HUDEP-2 (cell line): Measurements from ENCODE around the gene PRKN.
"Not testable (repeated sequence)": the region's sequence is repeated elsewhere in the genome, so short reads cannot be mapped to it uniquely, and the experiment has no call there.

Experiments used
- DNase-seq, 76 experiments: peaks; one replicate each; lab custom pipeline; 2025; ENCODE audit not compliant: unreplicated experiment in 76 of 76; lab: John Stamatoyannopoulos, UW

Gene PRKN

DNA sequence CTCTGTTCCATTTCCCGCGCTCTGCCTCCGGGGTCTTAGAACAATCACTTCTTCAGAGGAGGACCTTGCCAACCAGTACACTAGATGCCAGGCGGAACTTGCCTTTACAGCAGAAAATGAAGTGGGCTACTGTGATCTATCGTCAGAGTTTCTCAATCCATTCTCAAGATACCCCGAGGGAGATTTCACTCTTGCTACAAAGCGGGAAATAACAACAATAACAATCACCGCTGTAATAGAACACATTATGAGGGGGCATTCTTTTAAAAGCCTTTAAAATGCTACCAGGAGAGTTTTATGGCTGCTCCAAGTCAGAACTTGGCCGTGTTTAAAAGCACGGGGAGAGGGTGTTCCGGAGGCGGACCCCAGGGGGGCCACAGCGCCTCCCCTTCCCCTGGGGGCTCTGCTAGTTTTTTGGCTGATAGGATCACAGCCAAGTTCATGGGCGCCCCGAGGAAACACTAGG, 836.7 kb downstream of the PRKN start:
- no peak for DNase-seq

DNA sequence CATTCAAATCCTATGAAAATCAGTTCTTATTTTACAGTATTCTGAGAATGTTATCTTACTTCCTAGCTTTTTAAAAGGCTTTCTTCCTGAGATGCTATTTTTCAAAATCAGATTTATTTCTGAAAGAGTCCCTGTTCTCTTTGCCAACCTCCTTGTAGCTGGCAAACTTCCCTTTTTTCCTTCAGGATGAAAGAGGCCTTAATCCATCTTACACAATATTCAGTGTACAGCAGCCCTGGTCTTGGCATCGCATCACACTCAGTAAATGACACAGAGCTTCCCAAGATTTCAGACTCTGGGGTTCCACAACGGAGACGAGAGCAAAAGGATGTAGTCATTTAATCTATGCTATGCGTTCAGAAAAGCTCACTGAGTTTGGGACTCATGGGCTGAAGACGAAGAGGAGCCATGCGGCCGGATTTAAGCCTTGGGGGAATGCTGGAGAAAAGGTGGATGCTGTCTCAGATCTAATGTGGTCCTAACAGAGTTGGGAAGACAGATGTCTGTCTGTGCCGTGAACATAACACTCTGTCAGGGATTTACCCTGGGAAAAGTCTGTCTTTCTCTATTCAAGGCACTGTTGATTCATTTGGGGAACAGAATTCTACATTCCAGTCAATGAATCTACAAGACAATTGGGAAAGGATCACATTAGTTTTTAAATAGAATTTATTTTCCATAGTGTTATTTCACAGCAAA, 837.3 kb downstream of the PRKN start:
- no peak for DNase-seq

DNA sequence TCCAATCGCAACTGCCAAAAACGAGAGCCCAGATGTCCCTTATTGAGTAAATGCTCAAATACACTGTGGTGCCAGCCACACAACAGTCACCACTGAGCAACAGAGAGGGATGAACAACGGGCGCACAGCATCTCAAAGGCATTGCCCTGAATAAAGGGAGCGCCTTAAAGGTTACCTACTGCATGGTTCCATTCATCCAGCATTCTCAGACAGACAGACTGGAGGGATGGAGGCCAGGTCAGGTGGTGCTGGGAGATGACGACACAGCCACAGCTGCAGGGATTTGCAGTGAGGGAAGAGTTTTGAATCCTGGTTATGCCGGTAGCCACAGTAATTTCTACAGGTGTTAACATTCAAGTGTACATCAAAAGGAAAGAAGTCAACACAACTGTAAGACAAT, 838.2 kb downstream of the PRKN start:
- no peak for DNase-seq

DNA sequence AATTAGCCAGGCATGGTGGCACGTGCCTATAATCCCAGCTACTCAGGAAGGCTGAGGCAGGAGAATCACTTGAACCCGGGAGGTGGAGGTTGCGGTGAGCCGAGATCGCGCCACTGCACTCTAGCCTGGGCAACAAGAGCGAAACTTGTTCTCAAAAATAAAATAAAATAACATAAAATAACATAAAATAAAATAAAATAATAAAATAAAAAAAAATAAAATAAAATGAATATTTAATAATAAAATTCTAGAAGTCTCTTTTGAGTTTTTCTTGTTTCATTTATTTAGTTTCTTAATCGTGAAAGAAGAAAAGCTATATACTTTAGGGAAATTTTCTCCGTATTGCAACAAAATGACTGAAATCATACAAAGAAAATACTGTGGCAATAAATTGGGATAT, 841.0 kb downstream of the PRKN start:
- not testable (repeated sequence) for DNase-seq

DNA sequence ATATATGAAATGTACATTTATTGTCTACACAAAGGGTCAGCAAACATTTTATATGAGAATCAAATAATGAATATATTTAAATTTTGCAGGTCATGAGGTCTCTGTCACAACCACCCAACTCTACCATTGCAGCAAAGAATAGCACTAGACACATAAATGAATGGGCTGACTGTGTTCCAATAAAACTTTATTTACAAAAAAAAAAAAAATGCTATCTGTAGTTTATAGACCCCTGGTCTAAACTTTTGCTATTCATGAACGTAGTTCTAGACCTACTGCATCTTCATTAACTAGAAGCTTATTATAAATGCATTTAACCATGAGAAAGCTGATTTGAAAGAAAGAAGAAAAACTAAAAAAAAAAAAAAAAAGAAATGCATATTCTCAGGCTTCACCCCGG, 842.8 kb downstream of the PRKN start:
- DNase-seq, result no peak

DNA sequence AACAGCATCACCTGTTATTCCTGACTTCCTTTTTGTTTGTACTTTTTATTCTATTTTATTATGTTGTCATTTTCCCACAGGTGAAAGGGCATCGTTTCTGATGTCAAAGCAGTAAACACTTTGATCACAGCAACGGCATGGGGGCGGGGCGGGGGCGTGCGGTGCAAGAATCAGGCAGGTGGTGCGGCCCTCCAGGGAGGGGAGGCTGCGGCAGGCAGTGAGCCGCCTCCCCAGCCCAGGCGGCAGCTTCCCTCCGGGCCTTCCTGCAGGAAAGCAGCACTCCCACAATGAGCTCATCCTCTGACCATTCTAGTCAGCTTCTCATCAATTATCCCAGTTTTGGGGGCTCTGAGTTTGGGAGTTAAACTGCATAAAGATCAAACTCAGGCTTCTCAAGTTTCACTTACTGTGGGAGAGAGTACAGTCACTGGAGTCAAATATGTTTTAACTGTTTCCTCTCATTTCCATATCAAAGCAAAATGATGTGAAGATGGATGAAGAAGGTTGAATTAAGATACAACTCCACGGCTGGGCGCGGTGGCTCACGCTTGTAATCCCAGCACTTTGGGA, 845.3 kb downstream of the PRKN start:
- DNase-seq, result no peak

DNA sequence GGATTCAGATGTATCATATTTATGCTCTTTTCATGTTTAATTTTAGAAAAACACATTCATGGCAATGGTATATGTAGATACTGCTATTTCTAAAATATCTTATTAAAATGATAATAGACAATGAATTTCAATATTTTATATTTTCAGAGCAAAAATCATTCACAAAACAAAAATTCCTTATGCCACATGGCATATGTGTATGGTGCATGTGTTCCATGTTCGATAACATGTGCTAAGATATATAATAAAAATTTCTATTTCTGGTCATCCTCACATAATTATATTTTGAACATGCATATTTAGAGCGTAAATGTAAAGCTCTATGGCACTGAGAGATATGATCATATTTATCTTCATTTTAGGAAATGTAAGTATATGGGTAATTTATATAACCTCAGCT, 847.5 kb downstream of the PRKN start:
- DNase-seq, result no peak

DNA sequence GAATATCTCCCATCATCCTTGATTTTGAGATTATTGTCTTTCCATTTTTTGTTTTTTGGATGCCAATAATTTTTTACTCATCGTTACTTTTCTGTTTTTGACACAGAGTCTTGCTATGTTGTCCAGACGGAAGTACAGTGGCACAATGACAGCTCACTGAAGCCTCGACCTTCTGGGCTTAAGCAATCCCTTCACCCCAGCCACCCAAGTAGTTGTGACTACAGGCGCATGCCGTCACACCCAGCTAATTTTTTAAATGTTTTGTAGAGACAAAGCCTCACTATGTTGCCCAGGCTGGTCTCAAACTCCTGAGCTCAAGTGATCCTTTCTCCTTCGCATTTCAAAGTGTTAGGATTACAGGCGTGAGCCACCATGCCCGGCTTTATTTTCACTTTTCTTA, 851.3 kb downstream of the PRKN start:
- DNase-seq, result no peak

DNA sequence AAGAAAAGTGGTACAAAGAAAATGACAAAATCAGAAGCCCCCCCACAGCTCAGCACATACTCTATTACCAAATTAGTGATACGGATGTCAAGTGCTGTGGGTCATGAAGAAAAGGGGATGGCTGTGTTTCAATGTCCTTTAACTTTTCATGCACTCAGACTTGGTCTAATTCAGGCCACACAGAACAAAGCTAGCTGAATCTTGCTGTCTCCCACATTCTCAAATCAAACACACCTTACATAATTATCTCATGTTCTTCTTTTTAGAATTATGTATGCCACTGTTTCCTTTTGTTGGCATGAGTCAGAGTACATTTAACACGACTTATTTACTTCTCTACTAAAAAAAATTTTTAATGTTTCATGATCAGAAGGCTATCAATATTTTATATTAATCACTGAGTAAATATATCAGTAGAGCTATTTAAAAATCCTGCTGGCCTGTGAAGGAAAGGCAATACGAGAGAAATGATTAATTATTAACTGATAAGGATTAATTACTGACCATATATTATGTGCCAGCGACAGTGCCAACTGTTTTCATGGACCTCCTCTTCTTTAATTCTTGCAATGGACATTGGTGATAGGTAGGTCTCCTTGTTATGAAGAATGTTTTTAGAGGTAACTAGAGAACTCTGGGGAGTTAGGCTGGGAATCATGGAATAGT, 857.2 kb downstream of the PRKN start:
- no peak for DNase-seq

DNA sequence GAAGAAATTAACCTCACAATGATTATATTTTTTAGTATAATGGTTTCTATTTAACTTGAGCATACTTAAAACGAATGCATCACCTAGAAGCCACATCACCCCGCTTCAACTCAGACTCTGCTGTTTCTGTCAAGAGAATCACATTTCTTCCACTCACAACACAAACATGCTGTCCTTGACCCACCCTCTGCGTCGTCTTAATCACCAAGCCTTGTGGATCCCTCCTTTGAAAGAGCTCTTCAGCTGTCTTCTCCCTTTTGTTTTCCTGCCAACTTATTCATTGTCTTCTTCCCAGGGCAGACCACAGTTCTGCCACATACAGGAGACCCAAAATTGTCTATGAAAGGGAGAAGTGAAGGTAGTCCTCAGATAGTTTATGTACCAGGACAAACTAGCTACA, 858.1 kb downstream of the PRKN start:
- DNase-seq, result no peak

DNA sequence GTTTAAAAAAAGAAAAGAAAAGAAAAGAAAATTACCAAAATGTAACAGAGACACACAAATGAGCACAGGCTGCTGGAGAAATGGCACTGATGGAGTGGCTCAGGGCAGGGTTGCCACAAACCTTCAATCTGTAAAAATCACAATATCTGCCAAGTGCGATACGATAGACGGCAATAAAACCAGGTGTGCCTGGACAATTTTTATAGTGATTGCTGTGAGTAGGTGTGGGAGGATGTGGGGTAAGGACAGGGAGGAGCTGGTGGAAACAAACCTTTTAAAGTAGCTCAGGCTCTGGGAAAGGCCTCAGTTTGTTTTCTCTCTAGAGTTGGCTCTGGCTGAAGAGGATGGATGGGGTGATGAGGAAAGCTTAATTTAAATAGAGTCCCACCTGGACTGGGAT, 861.0 kb downstream of the PRKN start:
- no peak for DNase-seq

DNA sequence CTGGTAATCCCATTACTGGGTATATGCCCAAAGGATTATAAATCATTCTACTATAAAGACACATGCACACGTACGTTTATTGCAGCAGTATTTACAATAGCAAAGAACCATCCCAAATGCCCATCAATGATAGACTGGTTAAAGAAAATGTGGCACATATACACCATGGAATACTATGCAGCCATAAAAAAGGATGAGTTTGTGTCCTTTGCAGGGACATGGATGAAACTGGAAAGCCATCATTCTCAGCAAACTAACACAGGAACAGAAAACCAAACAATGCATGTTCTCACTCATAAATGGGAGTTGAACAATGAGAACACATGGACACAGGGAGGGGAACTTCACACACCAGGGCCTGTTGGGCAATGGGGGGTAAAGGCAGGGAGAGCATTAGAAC, 866.5 kb downstream of the PRKN start:
- not testable (repeated sequence) for DNase-seq

DNA sequence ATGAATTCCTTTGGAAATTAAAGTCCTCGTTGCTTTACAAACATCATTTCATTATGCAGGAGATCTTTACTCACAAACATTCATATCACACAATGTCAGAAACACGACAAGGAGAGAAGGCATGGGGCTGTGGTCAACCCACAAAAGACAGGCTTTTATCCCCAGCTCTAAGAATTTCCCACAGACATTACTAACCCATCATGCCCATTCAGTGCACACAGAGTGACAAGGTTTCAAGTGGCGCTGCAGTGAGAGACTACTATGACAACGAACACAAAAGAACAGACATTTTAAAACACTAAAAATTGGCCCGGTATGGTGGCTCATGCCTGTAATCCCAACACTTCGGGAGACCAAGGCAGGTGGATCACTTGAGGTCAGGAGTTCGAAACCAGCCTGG, 873.9 kb downstream of the PRKN start:
- DNase-seq, result no peak

DNA sequence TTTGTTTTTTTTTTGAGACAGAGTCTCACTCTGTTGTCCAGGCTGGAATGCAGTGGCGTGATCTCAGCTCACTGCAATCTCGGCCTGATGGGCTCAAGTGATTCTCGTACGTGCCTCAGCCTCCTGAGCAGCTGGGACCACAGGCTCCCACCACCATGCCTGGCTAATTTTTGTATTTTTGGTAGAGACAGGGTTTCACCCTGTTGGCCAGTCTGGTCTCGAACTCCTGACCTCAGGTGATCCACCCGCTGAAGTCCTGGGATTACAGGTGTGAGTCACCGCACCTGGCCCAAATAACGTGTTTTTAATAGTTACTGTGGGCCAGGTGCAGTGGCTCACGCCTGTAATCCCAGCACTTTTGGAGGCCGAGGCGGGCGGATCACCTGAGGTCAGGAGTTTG, 876.1 kb downstream of the PRKN start:
- DNase-seq, result not testable (repeated sequence)

DNA sequence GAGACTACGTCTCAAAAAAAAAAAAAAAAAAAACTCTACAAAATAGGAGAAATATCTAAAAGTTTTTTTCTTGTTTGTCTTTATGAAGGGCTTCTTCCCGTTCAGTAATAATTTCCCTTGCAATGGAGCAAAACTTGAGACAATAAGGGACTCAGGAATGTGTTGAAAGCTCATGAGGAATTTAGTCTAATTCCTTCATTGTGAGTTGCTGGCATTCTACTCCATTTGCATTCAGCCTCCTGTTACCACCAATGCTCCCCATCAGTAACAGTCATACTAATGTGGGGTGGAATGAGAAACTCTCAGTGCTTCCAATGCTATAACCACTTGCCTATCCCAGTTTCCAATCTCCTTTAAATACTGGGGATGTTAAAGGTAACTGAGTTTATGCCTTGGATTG, 877.0 kb downstream of the PRKN start:
- no peak for DNase-seq

DNA sequence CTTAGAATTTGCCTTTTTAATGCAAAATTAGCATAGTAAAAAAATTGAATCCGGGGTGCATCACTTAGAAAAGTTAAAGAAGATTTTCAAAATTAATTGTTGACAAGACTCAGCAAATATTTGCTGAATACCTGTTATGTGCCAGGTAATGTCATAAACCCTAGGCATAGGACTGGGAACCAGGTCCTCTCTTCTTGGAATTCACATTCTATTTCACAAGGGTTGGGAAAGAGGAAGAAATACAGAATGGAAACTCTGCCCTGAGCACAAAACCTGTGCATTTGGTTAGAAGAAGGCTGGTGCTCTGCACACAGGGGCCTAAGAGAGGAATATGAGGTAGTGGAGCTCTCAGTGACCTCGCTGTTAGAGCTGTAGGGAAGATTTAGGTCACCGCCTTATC, 879.9 kb downstream of the PRKN start:
- no peak for DNase-seq

DNA sequence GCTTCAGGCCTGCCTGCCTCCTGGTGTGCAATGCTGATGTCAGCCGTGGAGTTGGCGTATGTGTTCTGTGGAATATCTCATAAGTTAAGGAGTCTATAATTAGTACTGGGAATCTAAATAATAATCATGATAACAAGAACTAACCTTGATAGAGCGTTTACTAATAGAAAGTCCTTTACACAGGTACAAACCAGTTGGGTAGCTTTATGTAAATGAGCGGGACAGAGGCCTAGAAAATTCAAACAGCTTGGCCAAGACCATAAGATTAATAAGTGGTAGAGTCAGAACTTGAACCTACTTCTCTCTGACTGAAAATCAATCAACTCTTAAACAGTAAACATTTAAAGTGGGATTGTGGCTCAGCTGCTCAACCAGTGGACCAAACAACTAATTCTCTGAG, 882.8 kb downstream of the PRKN start:
- no peak for DNase-seq

DNA sequence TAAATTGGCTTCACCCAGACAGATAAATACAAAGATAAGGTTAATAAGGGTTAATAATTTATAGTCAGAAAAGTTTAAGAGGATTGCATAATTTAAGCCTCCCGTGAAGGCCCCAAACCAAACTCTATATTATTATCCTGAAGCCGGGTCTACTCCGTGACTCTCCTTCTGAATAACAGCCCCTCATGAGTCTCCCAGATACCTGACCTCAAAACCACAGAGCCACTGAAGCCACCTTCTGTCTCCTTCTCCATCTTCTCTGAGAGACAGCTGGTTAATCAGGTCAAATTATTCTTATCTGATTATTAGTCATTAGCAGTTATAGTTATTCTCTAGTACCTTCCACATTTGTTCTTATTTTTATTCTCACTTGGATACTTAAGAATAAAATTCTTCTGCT, 884.5 kb downstream of the PRKN start:
- DNase-seq, result no peak

DNA sequence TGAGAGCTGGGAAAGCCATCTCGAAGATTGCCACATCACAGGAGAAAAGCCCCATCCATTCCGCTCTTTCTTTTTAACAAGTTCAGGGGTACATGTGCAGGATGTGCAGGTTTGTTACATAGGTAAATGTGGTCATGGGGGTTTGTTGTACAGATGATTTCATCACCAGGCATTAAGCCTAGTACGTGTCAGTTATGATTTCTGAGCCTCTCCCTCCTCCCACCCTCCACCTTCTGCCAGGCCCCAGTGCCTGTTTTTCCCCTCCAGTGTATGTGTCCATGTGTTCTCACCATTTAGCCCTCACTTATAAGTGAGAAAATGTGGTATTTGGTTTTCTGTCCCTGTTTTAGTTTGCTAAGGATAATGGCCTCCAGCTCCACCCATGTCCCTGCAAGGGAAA, 887.2 kb downstream of the PRKN start:
- no peak for DNase-seq

DNA sequence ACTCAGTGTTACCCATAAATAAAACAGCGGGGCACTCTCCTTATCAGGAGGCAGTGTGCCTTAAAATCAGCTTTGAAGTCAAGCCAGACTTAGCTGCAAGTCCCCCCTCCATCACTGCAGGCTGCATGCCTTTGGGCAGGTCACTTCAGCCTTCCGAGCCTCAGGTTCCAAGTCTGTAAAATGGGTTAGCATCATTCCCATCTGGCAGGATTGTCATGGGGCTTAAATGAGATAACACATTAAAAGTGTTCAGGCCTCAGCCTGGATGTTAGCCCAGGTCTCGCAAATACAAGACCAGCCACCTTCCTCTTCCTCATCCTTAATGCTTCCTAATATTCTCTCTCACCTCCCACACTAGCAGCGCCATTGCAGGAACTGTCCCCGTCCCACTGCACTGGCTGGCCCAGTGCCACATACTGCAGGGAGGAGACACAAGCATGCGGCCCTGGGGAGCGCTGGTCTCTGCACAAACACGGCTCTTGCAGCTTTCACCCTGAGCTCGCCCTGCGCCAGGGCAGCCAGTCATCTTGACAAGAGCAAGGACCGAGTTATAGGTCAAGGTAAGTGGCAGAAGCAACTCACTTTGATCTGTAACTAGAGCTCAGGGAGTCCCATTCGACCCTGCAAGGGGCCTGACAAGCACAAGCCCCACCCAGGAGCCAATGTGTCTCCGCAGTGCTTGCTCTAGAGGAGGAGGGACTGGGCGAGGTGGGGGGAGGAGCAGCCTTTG, 889.1 kb downstream of the PRKN start:
- DNase-seq, result no peak

DNA sequence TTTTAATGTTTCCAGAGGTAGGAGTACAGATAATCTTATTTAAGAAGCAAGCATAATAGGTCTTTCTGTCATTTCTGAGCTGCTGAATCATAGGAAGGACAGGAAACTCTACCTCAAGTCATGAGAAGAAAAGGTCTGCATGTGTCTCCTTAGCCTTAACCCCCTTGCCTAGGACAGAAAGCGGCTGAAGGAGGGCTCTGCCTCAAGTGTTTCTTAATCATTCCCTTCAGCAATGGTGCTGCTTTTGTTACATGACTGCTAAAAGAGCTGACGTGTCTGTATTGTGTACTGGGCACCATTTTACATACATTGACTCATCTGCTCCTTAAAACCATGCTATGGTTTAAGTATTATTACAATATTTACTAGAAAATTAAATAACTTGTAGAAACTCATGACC, 889.7 kb downstream of the PRKN start:
- no peak for DNase-seq

DNA sequence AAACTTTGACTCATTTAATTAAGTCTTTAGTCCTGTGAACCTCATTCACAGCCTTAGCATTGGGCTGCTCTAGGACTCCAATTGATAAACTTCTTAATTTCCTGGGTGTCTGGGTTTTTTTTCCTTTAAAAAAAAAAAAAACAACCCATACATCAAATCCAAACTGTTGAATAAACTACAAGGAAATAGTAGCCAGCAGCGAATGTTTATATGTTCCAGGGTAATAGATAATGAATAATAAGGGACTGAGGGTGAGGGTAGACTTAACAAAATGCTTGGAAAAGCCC, 890.2 kb downstream of the PRKN start:
- DNase-seq, result no peak
